ENCODE measurements around the gene TUBA4B.

GRCh38 chr2:219274361-219274921 lies 21.4 kb downstream of the TUBA4B start:
- TF ChIP-seq CTCF (IDR thresholded peaks at IDR 0.05) (no peak), ZFX (IDR thresholded peaks at IDR 0.05; ENCODE audit: borderline replicate concordance) (no peak)

Data from 22Rv1 (cell line).